SK-N-SH treated with all-trans-retinoic acid at 6 μM for 48 hours (cell line): ENCODE results near the gene SPCS2.

Source experiments
- ATAC-seq: fragments of 200-7000 bp; cut with Tn5 transposase; 3 replicates; pipeline ENCODE4 v1.9.1; 2020; ENCODE audit warnings: mild to moderate bottlenecking, moderate library complexity
- ARNTL ChIP-seq: fragments of 450-650 bp; formaldehyde crosslinking; IDR thresholded peaks from 2 replicates; pipeline ENCODE4 v1.5.0; 2020; ENCODE audit warnings: low read depth, mild to moderate bottlenecking, moderate library complexity, borderline replicate concordance
- BACH2 ChIP-seq: fragments of 250-450 bp; sonication (Bioruptor Pico); IDR thresholded peaks from 2 replicates; pipeline ENCODE4 v1.9.0; 2021; ENCODE audit warnings: mild to moderate bottlenecking, borderline replicate concordance
- CREB5 ChIP-seq: fragments of 250-450 bp; sonication (Bioruptor Pico); IDR thresholded peaks from 2 replicates; pipeline ENCODE4 v1.5.1; 2020; ENCODE audit warnings: low read depth, mild to moderate bottlenecking, moderate library complexity
- ESRRG ChIP-seq: fragments of 250-450 bp; sonication (Bioruptor Pico); IDR thresholded peaks from 2 replicates; pipeline ENCODE4 v1.6.1; 2021; ENCODE audit warnings: mild to moderate bottlenecking
- ISL1 ChIP-seq: fragments of 250-450 bp; sonication (Bioruptor Pico); IDR thresholded peaks from 2 replicates; pipeline ENCODE4 v2.1.2; 2022; ENCODE audit warnings: mild to moderate bottlenecking, moderate library complexity
- OSR1 ChIP-seq: fragments of 250-450 bp; sonication (Bioruptor Pico); IDR thresholded peaks from 2 replicates; pipeline ENCODE4 v1.8.0; 2022; ENCODE audit warnings: moderate library complexity, mild to moderate bottlenecking, inconsistent platforms
- PATZ1 ChIP-seq: fragments of 250-450 bp; sonication (Bioruptor Pico); IDR thresholded peaks from 2 replicates; pipeline ENCODE4 v1.8.0; 2020; ENCODE audit warnings: mild to moderate bottlenecking, moderate library complexity, borderline replicate concordance
- POU6F1 ChIP-seq: fragments of 250-450 bp; sonication (Bioruptor Pico); IDR thresholded peaks from 2 replicates; pipeline ENCODE4 v1.8.0; 2021; ENCODE audit warnings: low read depth, mild to moderate bottlenecking, moderate library complexity, borderline replicate concordance
- PPARA ChIP-seq: fragments of 250-450 bp; sonication (Bioruptor Pico); IDR thresholded peaks from 2 replicates; pipeline ENCODE4 v1.5.0; 2020; ENCODE audit warnings: mild to moderate bottlenecking, borderline replicate concordance
- RARB ChIP-seq: fragments of 250-450 bp; sonication (Bioruptor Pico); IDR thresholded peaks from 2 replicates; pipeline ENCODE4 v1.8.0; 2021; ENCODE audit warnings: mild to moderate bottlenecking, moderate library complexity
- SNAI2 ChIP-seq: fragments of 250-450 bp; sonication (Bioruptor Pico); IDR thresholded peaks from 2 replicates; pipeline ENCODE4 v1.5.0; 2020; ENCODE audit warnings: mild to moderate bottlenecking, moderate library complexity
- TCF4 ChIP-seq: fragments of 250-450 bp; sonication (Bioruptor Pico); IDR thresholded peaks from 2 replicates; pipeline ENCODE4 v1.8.0; 2021; ENCODE audit warnings: mild to moderate bottlenecking, moderate library complexity, borderline replicate concordance
- TSHZ2 ChIP-seq: fragments of 250-450 bp; sonication (Bioruptor Pico); IDR thresholded peaks from 2 replicates; pipeline ENCODE4 v1.5.0; 2020; ENCODE audit warnings: mild to moderate bottlenecking, moderate library complexity
- ZC3H10 ChIP-seq: fragments of 250-450 bp; sonication (Bioruptor Pico); IDR thresholded peaks from 2 replicates; pipeline ENCODE4 v1.5.1; 2021; ENCODE audit warnings: mild to moderate bottlenecking, moderate library complexity
- ZNF565 ChIP-seq: fragments of 450-650 bp; formaldehyde crosslinking; conservative IDR thresholded peaks from 2 replicates; pipeline ENCODE4 v1.5.0; 2020; ENCODE audit warnings: low read depth, mild to moderate bottlenecking, moderate library complexity
- ZNF8 ChIP-seq: fragments of 450-650 bp; formaldehyde crosslinking; IDR thresholded peaks from 2 replicates; pipeline ENCODE4 v1.5.0; 2020; ENCODE audit warnings: mild to moderate bottlenecking, moderate library complexity

SPCS2 gene

GRCh38 chr11:74936087-74936486, 13.0 kb upstream of the SPCS2 start:
- TF ChIP-seq ARNTL (CRISPR knock-in tag) (no peak), ZNF565 (CRISPR knock-in tag) (no peak), POU6F1 (CRISPR knock-in tag) (no peak), PATZ1 (CRISPR knock-in tag) (no peak), ISL1 (no peak)

GRCh38 chr11:74936976-74937375, 12.1 kb upstream of the SPCS2 start:
- ATAC-seq = no peak
- no peak for TF ChIP-seq OSR1 (CRISPR knock-in tag)
- TF ChIP-seq ZC3H10 = no peak
- TF ChIP-seq ESRRG (CRISPR knock-in tag) = no peak
- TF ChIP-seq POU6F1 (CRISPR knock-in tag) = no peak
- no peak for TF ChIP-seq TCF4
- no peak for TF ChIP-seq CREB5 (CRISPR knock-in tag)
- no peak for TF ChIP-seq BACH2
- TF ChIP-seq SNAI2 = no peak
- TF ChIP-seq PPARA (CRISPR knock-in tag) = no peak
- TF ChIP-seq PATZ1 (CRISPR knock-in tag) = no peak
- TF ChIP-seq ZNF8 (CRISPR knock-in tag) = no peak
- TF ChIP-seq RARB (CRISPR knock-in tag) = no peak

More at GRCh38 chr11:74936087-74936486, 13.0 kb upstream of the SPCS2 start:
- ATAC-seq = no peak

GRCh38 chr11:74937696-74938475, 11.2 kb upstream of the SPCS2 start:
- TF ChIP-seq TSHZ2 (CRISPR knock-in tag) = no peak
- ATAC-seq = no peak; the same call in 2 of the 3 replicates
